ENCODE data around the gene PHRF1.

The PHRF1 gene

DNA sequence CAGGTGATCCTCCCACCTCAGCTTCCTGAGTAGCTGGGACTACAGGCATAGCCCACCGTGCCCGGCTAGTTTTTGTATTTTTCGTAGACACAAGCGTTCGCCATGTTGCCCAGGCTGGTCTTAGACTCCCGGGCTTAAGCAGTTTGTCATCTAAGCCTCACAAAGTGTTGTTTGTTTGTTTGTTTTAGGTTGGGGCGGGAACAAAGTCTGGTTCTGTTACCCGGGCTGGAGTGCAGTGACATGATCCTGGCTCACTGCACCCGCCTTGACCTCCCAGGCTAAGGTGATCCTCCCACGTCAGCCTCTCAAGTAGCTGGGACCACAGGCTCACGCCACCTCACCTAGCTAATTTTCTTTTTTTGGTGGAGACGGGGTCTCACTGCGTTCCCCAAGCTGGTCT, 26.9 kb downstream of the PHRF1 start:
- DNase-seq = no peak

GRCh38 chr11:605286-606129, 29.2 kb downstream of the PHRF1 start:
- no peak for DNase-seq

- DNase-seq = no peak
These were observed 30.0 kb downstream of the PHRF1 start for GRCh38 chr11:606245-606644.

DNA sequence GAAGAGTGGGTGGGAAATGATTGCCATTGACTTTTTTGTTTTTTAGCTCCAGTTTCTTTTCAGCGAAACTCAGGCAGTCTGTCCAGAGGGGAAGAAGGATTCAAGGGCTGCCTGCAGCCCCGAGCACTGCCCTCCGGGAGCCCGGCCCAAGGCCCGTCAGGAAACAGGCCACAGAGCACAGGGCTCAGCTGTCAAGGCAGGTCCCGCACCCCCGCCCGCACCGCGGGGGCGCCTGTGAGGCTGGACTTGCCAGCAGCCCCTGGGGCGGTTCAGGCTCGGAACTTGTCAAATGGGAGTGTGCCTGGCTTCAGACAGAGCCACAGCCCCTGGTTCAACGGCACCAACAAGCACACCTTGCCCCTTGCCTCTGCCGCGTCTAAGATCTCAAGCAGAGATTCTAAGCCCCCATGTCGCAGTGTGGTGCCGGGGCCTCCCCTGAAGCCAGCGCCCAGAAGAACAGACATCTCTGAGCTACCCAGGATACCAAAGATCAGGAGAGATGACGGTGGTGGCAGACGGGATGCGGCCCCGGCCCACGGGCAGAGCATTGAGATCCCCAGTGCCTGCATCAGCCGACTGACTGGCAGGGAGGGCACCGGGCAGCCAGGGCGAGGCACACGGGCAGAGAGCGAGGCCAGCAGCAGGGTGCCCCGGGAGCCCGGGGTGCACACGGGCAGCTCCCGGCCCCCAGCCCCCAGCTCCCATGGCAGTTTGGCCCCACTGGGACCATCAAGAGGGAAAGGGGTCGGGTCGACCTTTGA, 30.9 kb downstream of the PHRF1 start:
- DNase-seq = no peak

DNA sequence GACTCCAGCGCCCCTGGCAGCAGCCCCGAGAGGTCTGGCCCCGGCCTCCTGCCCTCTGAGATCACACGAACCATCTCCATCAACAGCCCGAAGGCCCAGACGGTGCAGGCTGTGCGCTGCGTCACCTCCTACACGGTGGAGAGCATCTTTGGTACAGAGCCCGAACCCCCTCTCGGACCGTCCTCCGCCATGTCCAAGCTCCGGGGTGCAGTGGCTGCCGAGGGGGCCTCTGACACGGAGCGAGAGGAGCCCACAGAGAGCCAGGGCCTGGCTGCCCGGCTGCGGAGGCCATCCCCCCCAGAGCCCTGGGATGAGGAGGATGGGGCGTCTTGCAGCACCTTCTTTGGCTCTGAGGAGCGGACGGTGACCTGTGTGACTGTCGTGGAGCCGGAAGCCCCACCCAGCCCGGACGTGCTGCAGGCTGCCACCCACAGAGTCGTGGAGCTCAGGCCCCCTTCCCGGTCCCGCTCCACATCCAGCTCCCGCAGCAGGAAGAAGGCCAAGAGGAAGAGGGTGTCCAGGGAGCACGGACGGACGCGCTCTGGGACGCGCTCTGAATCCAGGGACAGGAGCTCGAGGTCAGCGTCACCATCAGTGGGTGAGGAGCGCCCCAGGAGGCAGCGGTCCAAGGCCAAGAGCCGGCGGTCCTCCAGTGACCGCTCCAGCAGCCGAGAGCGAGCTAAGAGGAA, 31.8 kb downstream of the PHRF1 start:
- no peak for DNase-seq

GRCh38 chr11:608791-609251, 32.6 kb downstream of the PHRF1 start:
- DNase-seq = no peak

DNA sequence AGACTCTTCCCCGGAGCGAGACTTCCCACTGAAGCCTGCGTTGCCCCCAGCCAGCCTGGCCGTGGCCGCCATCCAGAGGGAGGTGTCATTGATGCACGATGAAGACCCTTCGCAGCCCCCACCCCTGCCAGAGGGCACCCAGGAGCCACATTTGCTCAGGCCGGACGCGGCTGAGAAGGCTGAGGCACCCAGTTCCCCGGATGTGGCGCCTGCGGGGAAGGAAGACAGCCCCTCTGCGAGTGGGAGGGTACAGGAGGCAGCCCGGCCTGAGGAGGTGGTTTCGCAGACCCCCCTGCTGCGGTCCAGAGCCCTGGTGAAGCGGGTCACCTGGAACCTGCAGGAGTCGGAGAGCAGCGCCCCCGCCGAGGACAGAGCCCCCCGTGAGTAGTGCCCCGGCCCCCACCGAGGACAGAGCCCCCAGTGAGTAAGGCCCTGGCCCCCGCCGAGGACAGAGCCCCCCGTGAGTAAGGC, 33.1 kb downstream of the PHRF1 start:
- no peak for DNase-seq

DNA sequence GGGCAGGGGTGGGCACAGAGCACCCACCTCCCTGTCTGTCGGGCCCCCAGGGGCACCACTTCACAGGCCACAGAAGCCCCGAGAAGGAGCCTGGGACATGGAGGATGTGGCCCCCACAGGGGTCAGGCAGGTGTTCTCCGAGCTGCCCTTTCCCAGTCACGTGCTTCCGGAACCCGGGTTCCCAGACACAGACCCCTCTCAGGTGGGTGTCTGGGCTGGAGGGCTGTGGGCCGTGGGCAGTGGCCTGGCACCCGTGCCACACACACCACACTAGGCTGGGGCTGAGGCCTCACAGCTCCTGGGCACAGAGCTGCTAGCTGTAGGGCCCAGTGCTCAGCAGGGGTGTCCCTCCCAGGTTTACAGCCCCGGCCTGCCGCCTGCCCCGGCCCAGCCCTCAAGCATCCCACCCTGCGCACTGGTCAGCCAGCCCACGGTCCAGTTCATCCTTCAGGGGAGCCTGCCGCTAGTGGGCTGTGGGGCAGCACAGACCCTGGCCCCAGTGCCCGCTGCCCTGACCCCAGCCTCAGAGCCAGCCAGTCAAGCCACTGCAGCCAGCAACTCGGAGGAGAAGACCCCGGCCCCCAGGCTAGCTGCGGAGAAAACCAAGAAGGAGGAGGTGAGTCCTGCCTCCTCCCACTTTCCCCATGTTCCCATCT, 34.0 kb downstream of the PHRF1 start:
- no peak for DNase-seq

- no peak for DNase-seq
These were observed 35.0 kb downstream of the PHRF1 start for GRCh38 chr11:611001-611996.

DNA sequence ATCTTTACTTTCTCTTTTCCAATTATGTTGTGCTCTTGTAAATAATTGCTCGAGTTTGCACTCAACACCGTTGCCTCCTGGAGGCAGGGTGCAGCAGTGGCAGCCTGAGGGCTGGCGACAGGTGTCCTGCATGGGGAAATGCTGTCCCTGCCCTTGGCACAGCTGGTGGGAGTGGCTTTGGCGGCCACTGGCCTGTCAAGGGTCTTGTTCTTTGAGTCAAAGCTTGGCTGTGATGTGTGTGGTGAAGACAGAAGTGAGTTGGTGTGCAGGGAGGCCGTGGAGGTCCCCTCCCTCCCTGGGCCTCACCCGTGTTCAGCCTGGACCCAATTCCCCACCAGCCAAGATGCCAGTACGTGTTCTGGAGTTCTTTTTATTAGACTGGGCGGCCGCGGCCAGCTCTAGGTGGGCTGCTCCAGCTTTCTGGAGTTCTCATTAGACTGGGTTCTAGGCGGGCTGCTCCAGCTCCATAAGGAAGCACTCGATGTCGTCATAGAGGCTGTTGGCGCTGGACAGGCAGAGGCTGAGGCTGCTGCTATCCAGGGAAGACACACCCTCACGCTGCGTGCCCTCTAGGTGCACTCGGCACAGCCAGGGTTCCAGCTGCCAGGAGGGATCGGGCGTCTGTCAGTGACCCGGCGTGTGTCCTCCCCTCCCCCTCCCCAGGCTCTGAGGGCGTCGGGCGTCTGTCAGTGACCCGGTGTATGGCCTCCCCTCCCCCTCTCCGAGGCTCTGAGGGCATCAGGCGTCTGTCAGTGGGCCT, 36.1 kb downstream of the PHRF1 start:
- no peak for DNase-seq

DNA sequence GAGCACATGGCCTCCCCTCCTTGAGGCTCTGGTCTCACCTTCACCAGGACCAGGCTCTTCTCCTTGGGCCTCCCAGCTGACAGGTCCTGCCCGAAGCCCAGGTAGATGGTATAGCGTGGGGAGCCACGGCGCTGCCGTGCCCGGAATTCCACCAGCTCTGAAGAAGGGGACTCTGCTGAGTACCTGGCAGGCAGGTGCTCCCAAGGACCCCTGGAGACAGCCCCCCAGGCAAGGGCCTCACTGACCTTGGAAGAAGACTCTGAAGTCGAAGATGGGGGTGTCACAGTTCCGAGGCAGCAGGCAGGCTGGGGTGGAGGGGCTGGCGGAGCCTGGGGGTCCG, 36.7 kb downstream of the PHRF1 start:
- no peak for DNase-seq

- DNase-seq = peak; percentile 79
These were observed 37.2 kb downstream of the PHRF1 start for GRCh38 chr11:613369-613968.

- no peak for DNase-seq
These were observed 37.9 kb downstream of the PHRF1 start for GRCh38 chr11:614021-614622.

DNA sequence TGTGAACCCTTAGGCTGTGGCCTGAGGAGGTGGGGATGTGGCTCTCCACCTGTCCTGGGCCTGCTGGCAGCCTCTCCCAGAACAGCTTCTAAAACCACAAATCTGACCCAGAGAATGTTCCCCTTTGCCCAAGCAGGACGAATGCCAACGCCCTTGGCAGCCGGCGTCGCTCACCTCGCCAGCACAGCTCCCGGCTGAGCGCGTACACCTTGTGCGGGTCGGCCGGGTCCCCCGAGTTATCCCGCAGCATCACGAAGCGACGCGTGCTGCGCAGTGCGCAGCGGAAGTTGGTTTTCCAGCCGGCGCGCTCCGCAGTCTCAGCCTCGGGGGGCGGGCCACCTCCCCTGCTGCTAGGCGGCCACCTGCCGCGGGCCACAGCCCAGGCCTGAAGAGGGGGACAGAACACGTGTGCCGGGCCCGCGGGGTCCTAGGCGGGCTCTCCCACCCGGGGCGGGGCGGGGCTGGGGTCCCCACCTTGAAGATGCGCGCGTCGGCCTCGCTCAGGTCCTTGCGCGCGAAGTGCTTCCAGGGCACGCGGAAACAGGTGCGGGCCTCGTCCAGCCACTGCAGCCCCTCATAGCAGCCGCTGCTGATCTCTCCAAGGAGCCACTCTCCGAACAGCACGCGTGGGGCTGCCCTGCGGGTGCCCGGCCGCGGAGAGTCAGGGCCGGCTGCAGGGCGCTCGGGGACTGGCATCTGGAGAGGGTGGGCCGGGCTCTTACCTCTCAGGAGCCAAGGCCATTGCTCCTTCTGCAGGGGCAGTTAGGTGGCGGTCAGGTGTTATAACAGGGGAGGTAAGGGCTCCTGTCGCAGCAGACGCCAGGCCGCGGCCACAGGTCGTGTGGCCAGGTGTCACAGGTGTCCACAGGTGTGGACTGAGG, 38.6 kb downstream of the PHRF1 start:
- DNase-seq = no peak

DNA sequence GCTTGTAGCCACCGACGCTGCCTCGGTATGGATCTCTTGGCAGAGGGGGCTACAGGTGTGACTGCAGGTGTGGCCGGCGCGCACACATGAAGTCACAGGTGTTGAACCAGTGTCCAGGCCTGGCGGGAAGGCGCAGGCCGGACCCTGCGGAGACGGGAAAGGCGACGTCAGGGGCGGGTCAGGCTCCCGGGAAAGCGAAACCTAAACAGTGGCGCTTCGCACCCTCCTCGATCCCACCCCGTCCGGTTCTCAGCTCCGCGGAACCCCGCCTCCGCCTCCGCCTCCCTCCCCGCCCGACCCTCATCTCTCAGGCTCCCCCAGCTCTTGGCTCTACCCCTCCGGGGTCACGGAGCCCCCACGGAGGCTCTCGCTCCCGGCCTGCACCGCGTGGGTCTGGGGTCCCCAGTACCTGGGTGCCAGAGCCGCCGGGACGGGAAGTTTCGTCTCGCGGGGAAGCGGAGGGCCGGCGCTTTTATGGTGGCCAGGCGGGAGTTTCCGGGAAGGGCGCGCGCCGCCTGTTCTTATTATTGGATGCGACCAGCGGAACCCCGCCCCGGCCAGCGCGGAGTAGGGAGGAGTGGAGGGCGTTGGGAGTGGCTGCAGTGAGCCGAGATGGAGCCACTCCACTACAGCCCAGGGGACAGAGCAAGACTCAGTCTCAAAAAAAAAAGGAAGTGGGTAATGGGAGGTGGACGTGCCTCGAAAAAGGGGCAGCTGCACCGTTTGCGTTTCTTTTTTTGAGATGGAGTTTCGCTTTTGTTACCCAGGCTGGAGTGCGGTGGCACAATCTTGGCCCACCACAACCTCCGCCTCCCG, 39.4 kb downstream of the PHRF1 start, which contains the start of gene IRF7:
Gene IRF7 (minus strand): TSS at position 447 of the 816 bp plus-strand sequence. CDS start 586 bp downstream, outside the sequence.
- DNase-seq = peak; percentile 78

DNA sequence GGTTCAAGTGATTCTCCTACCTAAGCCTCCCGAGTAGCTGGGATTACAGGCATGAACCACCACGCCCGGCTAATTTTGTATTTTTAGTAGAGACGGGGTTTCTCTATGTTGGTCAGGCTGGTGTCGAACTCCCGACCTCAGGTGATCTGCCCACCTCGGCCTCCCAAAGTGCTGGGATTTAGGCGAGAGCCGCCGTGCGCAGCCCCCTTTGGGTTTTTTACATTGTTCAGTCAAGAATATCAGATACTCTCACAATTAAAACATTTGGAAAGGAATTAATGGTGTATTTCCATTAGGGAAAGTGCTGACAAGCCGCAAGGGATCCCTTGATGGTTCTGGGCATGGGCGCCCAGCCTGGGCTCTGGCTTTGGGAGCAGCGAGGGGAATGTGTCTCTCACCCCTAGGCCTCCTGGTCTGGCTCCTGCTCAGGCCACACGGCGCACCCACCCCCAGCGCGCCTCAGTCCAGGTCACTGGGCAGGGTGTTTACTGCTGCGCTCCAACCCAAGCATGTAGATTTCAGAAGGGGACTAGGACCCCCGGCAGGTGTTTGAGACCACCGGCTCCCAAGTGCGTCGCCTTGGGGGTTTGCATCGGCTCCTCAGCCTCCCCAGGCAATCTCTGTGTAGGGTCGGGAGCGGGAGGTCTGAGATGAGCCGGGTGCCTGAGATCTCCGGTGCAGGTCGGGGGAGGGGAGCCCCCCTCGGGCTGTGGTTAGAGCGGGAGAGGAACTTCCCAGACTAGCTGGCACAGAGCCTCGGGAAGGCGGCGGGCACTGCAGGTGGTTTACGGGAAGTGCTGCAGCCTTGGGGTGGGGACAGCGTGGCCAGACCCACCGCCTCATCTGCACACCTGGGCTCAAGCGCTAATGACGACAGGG, 40.3 kb downstream of the PHRF1 start:
- no peak for DNase-seq

All from stimulated activated CD4-positive, alpha-beta T cell treated with anti-CD3 and anti-CD28 coated beads, Interleukin-12 subunit alpha, Interleukin-12 subunit beta, amount 100 ng/mL, for 4 hours (primary cell).